GM18868 (cell line): ENCODE data around the gene SLC16A1.
"Not testable (repeated sequence)": the region's sequence is repeated elsewhere in the genome, so short reads cannot be mapped to it uniquely, and the experiment has no call there.

Experiments
- ATAC-seq: cut with Tn5 transposase; IDR thresholded peaks from one replicate; pipeline ENCODE4 v1.9.1; 2021; ENCODE audit warnings: mild to moderate bottlenecking, moderate library complexity; ENCODE audit not compliant: unreplicated experiment

SLC16A1 gene

GRCh38 chr1:112926858-112927257 is 29.1 kb downstream of the SLC16A1 start:
- ATAC-seq: no peak

GRCh38 chr1:112925015-112925414 is 31.0 kb downstream of the SLC16A1 start:
- no peak for ATAC-seq

GRCh38 chr1:112923959-112924349 is 32.0 kb downstream of the SLC16A1 start:
- ATAC-seq: no peak

- no peak for ATAC-seq
Observed at GRCh38 chr1:112923234-112923958, 32.6 kb downstream of the SLC16A1 start.

GRCh38 chr1:112911506-112912220 is 44.3 kb downstream of the SLC16A1 start:
- no peak for ATAC-seq

GRCh38 chr1:112909847-112910246 is 46.1 kb downstream of the SLC16A1 start:
- ATAC-seq: no peak

- no peak for ATAC-seq
Observed at GRCh38 chr1:112906150-112906698, 49.8 kb downstream of the SLC16A1 start.

- no peak for ATAC-seq
Observed at GRCh38 chr1:112905395-112906149, 50.4 kb downstream of the SLC16A1 start.

- ATAC-seq: no peak
Observed at GRCh38 chr1:112904831-112905261, 51.1 kb downstream of the SLC16A1 start.

GRCh38 chr1:112904071-112904830 is 51.7 kb downstream of the SLC16A1 start:
- no peak for ATAC-seq

- no peak for ATAC-seq
Observed at GRCh38 chr1:112902221-112902620, 53.8 kb downstream of the SLC16A1 start.

- ATAC-seq: no peak
Observed at GRCh38 chr1:112901387-112901786, 54.6 kb downstream of the SLC16A1 start.

GRCh38 chr1:112896783-112897182 is 59.2 kb downstream of the SLC16A1 start:
- ATAC-seq: no peak

- no peak for ATAC-seq
Observed at GRCh38 chr1:112894561-112895011, 61.4 kb downstream of the SLC16A1 start.

- ATAC-seq: no peak
Observed at GRCh38 chr1:112894010-112894292, 62.0 kb downstream of the SLC16A1 start.

GRCh38 chr1:112893288-112894009 is 62.5 kb downstream of the SLC16A1 start:
- ATAC-seq: no peak

- ATAC-seq: not testable (repeated sequence)
Observed at GRCh38 chr1:112889906-112890305, 66.1 kb downstream of the SLC16A1 start.

- ATAC-seq: no peak
Observed at GRCh38 chr1:112889052-112889768, 66.8 kb downstream of the SLC16A1 start.

- no peak for ATAC-seq
Observed at GRCh38 chr1:112888630-112889029, 67.4 kb downstream of the SLC16A1 start.
